GM19455 (cell line): Measurements from ENCODE around the gene CELF1.

Source experiments
- ATAC-seq: cut with Tn5 transposase; IDR thresholded peaks from one replicate; pipeline ENCODE4 v1.9.1; 2021; ENCODE audit not compliant: unreplicated experiment

CELF1 gene

DNA sequence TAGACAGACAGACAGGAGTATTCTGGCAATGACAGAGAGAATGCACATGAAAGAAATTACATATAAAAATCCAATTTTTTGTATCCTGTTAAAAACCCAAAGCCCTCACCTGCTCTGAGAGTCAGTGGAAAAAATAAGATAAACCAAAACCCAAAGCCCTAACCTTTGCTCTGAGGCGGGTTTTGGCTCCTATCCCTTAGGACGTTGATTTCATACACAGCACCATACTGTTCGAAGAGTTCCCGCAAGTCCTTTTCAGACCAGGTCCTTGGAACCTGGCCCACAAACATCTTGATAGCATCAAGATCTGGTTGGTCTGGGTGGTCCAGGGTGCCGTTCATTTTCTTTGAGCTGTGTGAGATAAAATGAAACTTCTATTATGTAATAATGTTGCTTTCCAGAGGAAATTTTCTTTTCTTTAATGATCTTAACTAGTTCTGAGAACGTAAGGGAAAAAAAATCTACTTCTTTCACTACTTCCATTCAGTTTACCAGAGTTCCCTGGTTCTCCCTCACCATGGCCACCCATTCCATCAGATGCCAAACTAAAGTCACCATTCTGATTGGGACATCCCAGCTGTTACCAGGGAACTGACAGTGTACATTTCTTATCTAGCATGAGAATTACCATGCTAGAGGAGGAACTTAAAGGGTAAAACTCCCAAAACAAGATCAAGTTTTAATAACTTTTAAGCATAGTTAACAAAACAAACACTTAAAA is 64.1 kb downstream of the CELF1 start:
- no peak for ATAC-seq

DNA sequence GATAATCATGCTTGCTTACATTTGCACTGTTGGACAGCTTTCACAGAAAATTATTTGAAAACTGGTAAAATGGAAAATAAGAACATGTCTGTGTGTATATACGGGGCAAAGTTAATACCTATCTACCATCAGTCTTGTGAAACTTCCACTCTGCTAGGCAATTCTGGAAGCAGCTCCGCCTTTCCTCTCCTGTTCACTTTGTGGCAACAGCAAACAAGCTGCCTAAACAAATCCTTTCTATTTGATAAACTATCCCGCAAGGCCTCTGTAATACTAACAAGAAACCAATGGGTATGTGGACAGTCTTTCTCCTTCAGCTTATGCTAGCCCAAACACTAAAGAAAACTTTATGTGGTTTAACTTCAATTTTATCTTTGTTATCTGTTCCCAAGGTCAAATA is 64.8 kb downstream of the CELF1 start:
- no peak for ATAC-seq

DNA sequence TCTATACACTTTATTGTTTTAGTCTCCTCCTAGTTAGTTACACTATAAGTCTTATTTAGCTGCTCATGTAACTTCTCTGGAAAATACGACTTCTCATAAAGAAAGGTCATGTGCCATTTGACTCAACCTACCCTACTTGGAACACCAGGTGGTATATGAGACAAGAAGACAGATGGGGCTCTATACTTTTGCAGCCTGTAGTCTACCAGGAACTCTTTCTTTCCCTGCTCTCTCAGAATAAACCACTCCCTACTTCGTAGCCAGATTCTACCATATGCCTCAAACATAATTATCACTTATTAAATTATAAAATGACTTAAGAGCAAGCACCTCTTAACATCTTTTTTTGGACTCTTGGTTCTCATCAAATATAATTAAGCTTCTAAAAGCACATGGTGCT is 65.5 kb downstream of the CELF1 start:
- no peak for ATAC-seq

DNA sequence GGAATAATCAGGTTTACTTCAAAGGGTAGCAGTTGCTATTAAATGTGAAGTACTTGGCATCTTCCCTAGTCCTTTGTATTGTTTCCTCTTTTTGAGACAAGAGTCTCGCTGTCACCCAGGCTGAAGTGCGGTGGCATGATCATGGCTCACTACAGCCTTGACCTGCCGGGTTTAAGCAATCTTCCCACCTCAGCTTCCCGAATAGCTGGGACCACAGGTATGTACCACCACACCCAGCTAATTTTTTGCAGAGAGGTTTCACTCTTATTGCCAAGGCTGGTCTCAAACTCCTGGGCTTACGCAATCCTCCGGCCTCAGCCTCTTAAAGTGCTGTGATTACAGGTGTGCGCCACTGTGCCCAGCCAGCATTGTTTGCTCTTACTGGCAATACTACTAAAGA is 67.8 kb downstream of the CELF1 start:
- ATAC-seq, result no peak

DNA sequence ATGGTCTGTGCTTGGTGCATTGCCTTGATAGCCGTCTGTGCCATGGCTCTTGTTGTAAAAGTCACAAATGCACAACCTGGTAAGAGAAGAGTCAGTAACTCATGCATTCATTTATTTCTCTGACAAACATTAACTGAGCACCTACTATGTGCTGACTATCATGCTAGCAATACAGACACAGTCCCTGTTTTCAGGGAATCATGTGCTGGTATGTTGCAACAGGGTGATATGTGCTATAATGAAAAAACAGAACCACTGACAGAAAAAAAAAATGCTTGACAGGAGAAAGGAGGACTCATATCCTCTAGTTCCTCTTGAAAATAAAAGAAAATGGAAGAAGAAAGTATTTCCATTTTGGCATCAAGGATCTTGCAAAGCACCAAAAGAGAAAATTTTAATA is 69.5 kb downstream of the CELF1 start:
- ATAC-seq, result no peak

DNA sequence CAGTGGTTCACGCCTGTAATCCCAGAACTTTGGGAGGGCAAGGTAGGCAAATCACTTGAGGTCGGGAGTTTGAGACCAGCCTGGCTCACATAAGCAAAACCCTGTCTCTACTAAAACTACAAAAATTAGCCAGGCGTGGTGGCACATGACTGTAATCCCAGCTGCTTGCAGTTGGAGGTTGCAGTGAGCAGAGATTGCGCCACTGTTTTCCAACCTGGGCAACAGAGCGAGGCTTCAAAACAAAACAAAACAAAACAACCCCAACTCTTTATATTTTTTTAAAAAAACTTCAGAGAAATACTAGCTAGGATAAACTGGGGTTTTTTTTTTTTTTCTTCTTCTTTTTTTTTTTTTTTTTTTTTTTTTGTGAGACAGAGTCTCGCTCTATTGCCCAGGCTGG is 72.2 kb downstream of the CELF1 start:
- ATAC-seq, result no peak

DNA sequence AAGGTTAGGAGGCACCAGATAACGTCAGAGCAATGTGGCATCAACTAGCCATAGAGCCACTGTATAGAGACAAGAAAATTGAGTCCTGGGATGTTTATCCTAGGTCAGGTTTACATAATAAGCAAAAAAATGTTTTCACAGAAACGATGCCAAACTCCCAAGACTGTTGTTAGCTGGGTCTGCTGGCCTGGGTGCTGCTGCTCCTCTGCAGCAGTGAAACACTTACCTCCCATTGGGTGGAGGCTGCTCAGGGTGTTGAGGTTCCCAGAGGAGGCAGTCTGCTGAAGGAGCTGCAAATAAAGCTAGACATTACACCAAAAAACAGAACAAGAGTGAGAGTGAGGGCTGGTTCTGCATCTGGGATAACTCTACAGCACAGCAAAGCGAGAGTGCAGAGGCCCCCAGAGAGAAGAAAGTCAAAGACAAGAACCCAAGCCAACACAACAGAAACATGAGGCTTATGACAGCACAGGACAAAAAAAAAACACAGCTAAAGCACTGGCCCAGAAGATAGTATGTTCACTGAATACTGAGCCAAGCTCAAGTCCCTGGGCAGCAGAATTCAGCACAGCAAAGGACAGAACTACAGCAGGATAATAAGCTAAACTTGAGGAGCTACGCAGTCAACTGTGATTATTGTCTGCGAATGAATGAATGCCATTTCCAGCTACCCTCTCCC is 74.1 kb downstream of the CELF1 start:
- no peak for ATAC-seq

DNA sequence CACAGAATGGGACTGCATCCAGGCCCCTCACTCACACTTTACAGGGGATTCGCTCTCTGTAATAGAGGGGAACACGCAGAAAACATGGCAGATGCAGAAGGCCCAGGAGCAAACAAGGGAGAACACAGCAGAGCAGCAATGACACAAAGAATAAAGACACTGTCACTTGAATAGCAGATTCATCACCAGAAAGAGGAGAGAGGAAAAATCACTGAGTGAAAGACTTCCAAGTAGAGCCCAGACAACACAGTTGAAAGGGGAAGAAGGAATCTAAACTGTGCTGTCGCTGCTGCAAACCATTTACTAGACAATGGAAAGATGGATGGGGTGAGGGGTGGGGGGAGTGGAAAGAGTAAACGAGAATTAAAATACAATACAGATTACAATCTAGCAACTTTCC is 75.2 kb downstream of the CELF1 start:
- ATAC-seq, result no peak

DNA sequence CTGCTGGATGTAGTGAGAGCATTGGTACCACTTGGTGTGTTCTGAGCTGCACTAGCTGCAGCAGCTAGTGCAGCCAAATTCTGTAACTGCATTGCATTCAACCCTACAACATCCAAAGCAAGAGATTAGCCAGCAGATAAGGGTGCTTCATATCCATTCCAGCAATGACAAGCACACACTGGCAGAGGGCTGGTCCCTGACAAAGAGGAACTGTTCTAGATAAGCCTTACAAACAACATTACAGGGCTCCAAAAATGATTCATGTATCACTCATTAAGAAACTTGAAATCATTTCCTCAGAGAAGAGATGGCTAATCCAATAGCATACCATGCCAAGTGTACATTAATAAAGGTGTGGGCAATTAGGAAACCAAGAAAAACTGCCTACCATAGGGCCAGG is 75.6 kb downstream of the CELF1 start:
- no peak for ATAC-seq

DNA sequence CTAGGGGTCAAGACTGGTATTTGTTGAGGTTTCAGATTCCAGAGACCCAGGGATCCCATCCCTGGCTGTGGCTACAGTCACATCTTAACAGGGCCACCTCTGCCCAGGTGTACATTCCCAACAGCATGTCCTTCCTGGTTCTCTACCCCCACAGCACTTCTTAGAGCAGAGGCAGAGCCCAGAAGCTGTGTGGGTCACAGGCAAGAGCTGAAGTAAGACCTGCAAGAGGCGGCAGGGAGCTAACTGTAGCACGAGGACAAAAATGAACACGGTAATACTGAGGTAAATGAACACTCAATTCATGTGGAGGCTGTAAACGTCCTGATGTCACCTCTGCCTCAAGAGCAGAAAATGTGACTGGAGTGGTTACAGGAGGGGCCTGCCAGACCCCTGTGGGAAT is 82.3 kb downstream of the CELF1 start:
- no peak for ATAC-seq

DNA sequence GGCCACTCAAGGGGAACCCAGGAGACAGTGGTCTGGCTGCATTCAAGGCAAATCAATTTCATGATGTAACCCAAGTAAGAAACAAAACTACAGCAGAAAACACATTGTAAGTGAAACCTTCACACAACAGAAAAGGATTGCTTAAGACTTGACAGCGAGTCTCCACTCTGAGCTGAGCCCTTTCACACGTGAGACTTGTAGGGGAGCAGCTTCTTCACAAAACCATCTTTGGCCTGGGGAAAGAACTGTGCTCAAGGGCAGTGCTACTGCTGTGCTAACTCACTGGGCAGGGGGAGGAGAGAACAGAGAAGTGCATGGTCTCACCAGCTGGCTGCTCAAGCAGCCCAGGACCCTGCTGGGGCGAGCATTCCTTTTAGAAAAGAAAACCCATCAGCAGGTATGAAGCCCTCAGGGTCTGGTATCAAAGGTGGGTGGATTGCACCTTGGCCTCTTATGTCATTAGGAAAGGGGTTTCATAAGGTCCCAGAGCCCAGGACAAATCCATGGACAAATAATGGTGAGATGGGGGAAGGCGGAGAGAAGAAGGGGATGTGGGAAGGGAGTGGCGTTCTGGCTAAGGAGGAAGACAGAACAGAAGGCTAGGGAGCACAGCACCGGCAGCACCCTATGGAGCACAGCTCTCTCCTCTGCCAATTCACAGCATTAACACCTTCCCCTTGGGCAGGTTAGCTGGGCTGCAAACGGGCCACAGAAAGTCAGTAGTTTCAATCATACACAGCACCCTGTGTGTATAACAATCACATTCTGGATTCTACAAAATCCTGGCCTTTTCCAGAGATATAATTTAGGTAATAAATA is 83.4 kb downstream of the CELF1 start:
- no peak for ATAC-seq

DNA sequence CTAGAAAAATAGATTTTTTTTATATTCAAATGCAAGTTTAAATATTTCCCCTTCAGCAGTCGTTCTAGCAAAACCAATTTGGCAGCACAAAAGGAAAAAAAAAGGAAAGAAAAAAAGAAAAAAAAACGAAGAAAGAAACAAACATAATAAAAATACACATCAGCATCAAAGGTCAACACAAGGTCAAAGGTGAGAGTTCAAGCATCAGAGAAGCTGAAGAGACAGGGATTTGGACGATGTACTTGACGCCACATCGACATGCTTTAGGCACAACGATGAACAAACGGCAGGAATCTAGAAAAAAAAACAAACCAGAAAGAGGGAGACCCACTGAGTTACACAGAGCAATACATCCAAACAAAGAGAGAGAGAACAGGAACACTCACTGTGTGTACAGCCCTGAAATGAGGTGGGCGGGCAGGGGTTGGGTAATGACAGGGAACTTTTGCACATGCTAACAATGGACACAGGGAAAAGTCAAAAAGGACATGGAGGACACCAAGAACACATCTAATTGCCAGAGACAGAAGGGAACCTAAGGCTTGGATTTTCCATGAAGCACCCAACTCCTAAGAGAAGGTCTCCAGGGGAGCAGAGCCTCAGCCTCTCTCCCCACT is 84.2 kb downstream of the CELF1 start:
- ATAC-seq, result no peak

DNA sequence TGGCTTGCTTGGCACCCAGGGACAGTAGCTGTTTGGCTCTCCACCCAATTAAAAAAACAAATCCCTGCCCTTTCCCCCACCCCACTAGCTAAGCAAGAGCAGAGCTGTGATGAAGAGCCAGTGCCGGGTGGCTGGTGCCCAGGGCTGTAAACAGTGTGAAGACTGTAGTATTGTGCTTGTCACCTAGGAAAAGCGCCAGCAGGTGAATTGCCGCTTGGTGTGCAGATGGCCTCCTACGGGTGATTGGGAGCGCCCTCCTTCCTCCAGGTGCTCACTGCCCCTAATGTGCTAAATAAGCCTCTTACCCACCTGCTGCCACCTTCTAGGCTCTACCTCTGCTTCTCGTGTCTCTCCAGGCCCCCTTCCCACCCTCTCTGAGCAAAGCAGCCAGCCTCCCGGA is 85.6 kb downstream of the CELF1 start:
- no peak for ATAC-seq

DNA sequence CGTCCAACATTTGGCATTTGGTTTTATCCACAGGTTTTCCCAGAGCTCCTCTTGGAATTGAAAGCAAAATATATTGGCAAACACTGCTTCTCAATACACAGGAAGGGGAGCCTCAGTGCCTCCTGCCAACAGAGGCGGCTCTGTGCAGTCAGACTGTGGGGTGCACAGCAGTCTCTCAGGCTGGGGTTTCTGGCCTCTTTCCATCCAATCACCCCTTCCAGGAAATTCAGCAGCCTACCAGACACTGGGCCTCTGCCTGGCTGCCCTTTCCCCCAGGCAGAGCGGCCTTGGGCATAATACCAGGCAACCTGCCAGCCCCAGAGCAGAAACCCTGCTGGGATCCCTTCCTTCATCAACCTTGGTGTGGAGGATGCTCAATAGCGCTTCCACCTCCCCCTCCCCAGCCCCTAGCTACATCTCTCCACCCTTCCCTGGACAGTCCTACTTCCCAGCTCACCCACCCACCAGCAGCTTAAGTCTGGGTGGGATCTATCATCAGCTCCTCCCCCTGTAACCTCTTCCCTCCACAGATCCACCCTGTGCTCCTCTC is 86.2 kb downstream of the CELF1 start:
- no peak for ATAC-seq

DNA sequence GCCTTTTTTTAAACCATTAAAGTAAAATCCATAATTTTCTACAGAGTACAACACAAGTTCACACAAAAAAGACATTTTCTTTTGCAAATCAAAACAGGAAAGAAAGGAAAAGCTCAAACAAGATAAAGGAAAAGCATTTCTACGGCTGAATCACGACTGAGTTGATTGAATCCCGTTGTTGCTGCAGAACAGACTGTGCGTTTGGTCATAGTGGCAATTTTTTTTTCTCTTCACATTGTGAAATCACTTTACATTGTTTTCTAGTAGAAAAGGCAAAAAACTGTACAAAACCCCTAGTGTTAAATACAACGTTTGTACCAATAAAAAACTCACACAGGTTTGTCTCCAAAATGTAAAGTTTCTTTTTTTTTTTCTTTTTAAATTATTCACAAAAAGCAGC is 86.7 kb downstream of the CELF1 start:
- no peak for ATAC-seq

DNA sequence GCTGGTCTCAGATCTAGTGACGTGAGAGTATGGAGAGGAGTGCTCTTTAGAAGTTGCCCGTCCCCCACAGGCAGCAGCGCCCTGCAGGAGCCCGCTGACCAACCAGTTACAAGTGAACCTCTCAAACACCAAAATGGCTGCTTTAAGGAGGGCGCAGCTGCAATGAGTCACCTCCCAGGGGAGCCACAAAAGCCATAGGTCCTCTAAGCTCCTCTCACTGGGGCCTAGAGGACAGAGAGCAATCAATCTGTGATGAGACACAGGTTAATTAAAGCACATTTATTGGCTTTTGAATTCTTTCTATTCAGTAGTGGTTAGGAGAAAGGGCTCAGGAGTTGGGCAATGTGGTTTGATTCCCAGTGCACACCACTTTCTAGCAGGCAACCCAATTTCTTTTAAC is 88.4 kb downstream of the CELF1 start:
- no peak for ATAC-seq

DNA sequence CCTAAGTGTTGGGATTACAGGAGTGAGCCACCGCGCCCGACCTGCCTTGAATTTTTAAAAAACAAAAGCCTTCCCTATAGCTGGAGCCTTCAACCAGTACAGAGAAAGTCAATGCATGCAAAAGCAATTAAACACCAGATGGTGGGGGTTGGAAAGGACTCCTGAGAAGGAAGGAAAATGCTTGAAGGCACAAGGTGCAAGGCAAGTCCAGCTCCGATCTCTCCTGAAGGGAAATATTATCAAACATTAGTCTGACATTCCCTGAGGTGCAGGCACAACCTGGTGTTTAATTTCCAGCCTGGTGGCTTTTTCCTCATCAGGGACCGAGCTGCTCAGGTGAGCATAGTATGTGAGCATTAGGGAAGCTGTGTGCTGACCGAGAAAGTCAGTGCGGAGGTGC is 91.1 kb downstream of the CELF1 start:
- no peak for ATAC-seq

DNA sequence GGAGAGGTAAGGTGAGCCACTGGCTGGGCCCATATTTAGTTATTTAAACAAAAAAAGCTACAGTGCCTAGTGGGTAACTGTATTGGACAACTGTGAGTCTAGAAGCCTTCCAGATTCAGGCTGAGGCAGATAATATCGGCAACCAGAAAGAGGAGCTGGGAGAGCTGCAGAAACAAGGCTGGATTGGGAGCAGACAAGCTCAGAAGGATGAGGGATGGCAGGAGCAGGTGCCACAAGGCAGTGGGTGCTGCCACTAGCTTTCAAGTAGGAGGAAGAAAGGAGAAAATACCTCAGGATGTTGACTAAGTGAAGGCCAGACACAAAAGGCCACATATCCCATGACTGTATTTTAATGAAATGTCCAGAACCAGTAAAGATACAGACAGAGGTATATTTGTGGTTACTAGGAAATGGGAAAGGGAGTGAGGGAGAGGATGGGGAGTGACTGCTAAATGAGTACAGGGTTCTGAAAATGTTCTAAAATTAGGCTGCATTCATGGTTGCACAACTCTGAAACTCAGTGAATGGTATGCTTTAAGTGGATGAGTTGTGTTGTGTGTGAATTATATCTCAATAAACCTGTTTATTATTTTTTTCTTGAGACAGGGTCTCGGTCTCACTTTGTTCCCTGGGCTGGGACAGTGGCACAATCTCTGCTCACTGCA is 92.2 kb downstream of the CELF1 start:
- ATAC-seq, result no peak

DNA sequence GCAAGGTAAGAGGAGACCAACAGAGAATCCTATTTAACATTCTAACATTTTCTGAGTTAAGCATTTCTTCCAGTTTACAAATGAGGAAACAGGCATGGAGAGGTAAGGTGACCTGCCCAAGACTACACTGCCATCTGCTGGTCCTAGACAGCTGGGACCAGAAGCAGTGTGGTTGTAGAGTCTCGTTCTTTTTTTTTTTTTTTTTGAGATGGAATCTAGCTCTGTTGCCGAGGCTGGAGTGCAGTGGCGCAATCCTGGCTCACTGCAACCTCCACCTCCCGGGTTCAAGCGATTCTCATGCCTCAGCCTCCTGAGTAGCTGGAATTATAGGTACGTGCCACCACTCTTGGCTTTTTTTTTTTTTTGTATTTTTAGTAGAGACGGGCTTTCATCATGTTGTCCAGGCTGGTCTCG is 98.7 kb downstream of the CELF1 start:
- ATAC-seq, result peak; percentile 71

DNA sequence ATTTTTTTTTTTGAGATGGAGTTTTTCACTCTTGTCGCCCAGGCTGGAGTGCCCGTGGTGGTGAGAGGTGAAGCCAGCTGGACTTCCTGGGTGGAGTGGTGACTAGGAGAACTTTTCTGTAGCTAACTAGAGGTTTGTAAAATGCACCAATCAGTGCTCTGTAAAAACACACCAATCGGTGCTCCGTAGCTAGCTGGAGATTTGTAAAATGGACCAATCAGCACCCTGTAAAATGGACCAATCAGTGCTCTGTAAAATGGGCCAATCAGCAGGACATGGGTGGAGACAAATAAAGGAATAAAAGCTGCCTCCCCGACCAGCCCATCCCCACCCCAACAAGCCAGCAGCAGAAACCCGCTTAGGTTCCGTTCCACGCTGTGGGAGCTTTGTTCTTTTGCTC is 99.6 kb downstream of the CELF1 start:
- ATAC-seq, result no peak

DNA sequence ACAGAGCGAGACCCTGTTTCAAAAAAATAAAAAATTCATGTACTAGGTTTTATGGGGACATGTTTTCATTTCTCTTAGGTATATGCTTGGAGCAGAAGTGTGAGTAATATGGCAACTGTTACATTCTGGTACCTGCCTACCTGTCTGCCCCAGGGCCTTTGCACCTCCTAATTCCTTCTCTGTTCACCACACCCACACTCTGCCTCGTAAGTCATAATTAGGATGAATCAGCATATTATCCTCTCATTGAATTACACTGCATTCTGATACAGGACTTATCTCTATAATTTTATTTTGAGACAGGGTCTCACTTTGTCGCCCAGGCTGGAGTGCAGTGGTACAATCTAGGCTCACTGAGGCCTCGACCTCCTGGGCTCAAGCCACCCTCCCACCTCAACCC is 100.9 kb downstream of the CELF1 start:
- no peak for ATAC-seq
